Nephron progenitor cell (in vitro differentiated cells): ENCODE measurements around the gene TBCA.
A peak's percentile ranks its signal among the peaks of the same experiment; 100 is the strongest.

Experiments
- DNase-seq: peaks from one replicate; pipeline ENCODE4 v3.0.0; 2021
- H3K27ac Mint-ChIP-seq: 2 replicates; pipeline ENCODE4 v1.8.0; 2021; ENCODE audit warnings: mild to moderate bottlenecking, moderate library complexity, mixed read lengths
- H3K27me3 Mint-ChIP-seq: 2 replicates; pipeline ENCODE4 v1.8.0; 2021; ENCODE audit warnings: mild to moderate bottlenecking, low read depth, mixed read lengths; ENCODE audit not compliant: poor library complexity
- H3K36me3 Mint-ChIP-seq: 2 replicates; pipeline ENCODE4 v1.8.0; 2021; ENCODE audit warnings: low read depth, mixed read lengths
- H3K4me1 Mint-ChIP-seq: 2 replicates; pipeline ENCODE4 v1.8.0; 2021; ENCODE audit warnings: mixed read lengths
- H3K4me3 Mint-ChIP-seq: 2 replicates; pipeline ENCODE4 v1.8.0; 2021; ENCODE audit warnings: mild to moderate bottlenecking, moderate library complexity, mixed read lengths
- H3K9me3 Mint-ChIP-seq: 2 replicates; pipeline ENCODE4 v1.8.0; 2021; ENCODE audit warnings: mild to moderate bottlenecking, moderate library complexity, mixed read lengths
- TF ChIP-seq, protein P1 (sequence below): fragments of 200-600 bp; sonication (generic); IDR thresholded peaks from 2 replicates; pipeline ENCODE4 v1.5.0; 2021; ENCODE audit warnings: antibody characterized with exemption

The TBCA gene

DNA sequence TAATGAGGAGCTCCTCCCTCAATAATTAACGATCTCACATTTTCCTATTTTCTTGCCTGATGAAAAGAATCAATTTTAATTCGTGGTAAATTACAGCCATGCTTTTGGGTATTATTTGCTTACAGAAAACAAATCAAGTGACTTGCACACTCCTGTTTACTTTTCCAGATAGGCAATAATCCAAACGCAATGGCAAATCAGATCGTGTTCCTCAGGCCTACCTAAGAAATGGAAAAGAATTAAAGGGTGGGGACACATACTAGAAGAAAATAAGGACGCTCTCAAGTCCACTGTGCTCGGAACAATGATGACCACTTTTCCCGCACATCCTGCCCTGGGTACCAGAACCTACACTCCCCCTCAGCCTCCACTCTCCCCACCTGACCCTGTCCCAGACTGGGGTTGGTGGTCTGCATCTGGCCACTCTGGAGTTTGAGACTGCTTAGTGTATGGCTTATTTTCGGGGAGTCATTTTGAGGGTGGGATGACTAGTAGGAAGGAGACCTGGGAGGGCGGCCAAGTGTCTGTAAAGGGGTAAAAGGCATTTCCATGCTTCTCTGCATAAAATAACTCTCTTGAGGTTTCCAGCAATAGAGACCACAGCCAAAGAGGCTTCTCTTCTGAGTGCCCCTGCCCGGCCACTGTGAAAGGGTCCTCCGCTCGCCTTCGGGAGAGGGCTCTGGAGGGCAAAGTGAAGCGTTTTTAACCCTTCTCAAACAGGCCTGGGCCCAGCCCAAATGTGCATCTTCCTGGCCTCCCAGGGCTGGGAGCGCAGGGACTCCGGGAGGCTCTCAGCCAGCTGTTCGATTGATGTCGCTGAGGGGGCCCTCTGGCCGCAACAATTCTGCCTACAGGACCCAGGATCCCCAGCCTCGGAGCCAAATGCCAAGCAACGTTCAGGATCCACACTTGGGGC, 133.1 kb downstream of the TBCA start:
- TF ChIP-seq, protein P1, sequence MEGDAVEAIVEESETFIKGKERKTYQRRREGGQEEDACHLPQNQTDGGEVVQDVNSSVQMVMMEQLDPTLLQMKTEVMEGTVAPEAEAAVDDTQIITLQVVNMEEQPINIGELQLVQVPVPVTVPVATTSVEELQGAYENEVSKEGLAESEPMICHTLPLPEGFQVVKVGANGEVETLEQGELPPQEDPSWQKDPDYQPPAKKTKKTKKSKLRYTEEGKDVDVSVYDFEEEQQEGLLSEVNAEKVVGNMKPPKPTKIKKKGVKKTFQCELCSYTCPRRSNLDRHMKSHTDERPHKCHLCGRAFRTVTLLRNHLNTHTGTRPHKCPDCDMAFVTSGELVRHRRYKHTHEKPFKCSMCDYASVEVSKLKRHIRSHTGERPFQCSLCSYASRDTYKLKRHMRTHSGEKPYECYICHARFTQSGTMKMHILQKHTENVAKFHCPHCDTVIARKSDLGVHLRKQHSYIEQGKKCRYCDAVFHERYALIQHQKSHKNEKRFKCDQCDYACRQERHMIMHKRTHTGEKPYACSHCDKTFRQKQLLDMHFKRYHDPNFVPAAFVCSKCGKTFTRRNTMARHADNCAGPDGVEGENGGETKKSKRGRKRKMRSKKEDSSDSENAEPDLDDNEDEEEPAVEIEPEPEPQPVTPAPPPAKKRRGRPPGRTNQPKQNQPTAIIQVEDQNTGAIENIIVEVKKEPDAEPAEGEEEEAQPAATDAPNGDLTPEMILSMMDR: no peak
- H3K9me3 Mint-ChIP-seq: peaks cover 4% of the 10 kb centered on the region
- H3K27ac Mint-ChIP-seq: no peak overlapping the region
- peaks cover 100% of the 10 kb centered on the region for H3K27me3 Mint-ChIP-seq
- no peaks in the 10 kb centered on the region for H3K36me3 Mint-ChIP-seq
- peaks cover 50% of the 10 kb centered on the region for H3K4me1 Mint-ChIP-seq
- H3K4me3 Mint-ChIP-seq: no peak overlapping the region
- peak; percentile 23 for DNase-seq

DNA sequence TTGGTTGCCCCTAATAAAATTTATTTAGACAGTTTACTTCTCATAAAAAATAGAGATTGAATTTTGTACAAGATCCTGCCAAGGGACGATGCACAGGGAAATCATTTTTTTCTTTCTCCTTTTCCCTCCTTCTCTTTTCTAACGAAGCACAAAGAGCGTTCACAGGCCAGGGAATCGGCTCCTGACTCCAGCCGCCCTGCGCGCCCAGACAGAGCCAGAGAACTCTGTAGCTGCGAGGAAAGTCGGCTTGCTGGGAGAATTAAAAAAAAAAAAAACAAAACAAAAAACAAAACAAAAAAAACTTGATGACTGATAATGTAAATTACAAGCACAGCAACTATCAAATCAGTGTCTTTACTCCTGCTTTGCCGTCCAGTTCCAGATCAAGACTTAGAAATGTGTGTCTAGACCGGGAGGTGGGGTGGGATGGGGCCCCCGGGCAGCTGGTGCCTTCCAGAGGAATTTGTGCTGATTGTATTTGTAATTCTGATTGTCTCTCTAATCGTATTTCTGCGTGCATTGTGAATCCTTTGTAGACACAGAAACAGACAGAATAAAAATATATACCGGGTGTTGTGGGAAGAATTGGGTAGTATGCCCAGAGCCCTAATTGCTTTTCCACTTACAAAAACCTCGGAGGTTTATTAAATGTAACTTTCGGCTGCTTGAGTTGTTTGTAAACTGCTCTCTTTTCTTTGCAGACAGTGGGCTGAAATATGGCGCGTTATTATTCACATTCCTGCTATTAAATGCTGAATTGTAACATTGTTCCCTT, 134.0 kb downstream of the TBCA start:
- H3K4me3 Mint-ChIP-seq: no peak overlapping the region
- DNase-seq: no peak
- TF ChIP-seq, protein P1: no peak
- peaks cover 58% of the 10 kb centered on the region for H3K4me1 Mint-ChIP-seq
- no peak overlapping the region for H3K27ac Mint-ChIP-seq
- H3K36me3 Mint-ChIP-seq: no peaks in the 10 kb centered on the region
- H3K9me3 Mint-ChIP-seq: peaks cover 4% of the 10 kb centered on the region
- H3K27me3 Mint-ChIP-seq: peaks cover 100% of the 10 kb centered on the region

DNA sequence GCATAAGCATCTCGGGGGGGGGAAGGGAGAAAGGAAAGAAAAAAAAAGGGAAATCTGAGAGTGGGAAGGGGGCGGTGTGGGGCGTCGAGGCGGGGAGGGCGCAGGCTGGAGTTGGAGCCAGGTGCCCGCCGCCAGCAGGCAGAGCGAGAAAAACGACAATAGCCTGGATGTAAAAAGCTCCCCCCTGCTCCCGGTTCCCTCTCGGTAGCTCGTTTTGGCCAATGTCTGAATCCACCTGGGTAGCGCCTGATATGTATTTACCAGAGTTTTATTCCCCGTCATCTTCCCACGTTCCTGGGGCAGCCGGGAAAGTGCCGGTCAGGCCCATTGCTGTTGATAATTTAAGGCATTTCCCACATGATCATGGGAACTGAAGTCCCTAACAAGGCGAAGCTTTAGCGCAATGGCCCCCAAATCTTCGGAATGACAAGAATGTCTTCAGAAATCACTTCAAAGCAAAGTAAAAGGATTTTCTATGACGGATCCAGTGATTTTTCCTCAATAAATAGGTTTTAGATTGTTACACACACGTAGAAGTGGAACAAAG, 134.7 kb downstream of the TBCA start:
- DNase-seq: peak; percentile 25
- Mint-ChIP-seq H3K27me3 (peaks cover 100% of the 10 kb centered on the region), H3K4me3 (peak overlapping the region; percentile 53), H3K9me3 (peaks cover 4% of the 10 kb centered on the region), H3K4me1 (peaks cover 58% of the 10 kb centered on the region), H3K27ac (no peak overlapping the region), H3K36me3 (no peaks in the 10 kb centered on the region)
- TF ChIP-seq, protein P1: no peak
